ENCODE data around the gene ARMC7.

DNA sequence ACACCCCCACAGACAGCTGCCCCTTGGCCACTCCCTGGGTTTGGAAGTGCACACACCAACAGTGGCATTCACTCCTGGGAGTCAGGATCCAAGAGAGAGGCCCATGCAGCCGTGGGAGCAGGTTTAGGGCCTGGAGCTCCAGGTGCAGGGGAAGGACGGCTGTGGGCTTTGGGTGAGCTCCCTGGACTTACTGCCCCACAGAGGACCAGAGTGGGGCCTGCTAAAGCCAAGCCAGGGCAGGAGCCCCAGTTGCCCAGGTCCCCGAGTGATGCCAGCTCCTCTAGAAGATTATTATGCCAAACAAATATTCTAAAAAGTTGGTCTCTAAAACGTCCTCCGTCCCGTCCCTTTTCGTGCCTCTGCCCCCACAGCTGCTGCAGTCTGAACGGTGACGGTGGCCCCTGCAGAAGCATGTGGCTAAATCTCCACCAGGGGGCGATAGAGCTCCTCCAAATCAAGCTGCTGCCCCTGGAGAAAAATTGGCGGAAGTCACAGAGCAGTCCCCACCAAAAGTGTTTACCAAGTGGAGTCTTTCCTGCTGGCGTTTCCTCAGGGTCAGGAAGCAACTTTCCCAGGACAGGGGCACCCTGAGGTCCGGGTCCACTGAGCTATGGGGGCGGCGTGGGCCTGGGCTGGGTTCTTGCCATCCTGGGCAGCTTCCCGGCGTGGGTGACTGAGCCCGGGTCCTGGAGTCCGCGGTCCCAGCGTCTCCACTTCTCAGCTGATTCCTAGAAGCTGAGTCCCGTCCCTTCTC lies 4.2 kb downstream of the ARMC7 start:
- TF ChIP-seq, protein P1, sequence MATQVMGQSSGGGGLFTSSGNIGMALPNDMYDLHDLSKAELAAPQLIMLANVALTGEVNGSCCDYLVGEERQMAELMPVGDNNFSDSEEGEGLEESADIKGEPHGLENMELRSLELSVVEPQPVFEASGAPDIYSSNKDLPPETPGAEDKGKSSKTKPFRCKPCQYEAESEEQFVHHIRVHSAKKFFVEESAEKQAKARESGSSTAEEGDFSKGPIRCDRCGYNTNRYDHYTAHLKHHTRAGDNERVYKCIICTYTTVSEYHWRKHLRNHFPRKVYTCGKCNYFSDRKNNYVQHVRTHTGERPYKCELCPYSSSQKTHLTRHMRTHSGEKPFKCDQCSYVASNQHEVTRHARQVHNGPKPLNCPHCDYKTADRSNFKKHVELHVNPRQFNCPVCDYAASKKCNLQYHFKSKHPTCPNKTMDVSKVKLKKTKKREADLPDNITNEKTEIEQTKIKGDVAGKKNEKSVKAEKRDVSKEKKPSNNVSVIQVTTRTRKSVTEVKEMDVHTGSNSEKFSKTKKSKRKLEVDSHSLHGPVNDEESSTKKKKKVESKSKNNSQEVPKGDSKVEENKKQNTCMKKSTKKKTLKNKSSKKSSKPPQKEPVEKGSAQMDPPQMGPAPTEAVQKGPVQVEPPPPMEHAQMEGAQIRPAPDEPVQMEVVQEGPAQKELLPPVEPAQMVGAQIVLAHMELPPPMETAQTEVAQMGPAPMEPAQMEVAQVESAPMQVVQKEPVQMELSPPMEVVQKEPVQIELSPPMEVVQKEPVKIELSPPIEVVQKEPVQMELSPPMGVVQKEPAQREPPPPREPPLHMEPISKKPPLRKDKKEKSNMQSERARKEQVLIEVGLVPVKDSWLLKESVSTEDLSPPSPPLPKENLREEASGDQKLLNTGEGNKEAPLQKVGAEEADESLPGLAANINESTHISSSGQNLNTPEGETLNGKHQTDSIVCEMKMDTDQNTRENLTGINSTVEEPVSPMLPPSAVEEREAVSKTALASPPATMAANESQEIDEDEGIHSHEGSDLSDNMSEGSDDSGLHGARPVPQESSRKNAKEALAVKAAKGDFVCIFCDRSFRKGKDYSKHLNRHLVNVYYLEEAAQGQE (IDR thresholded peaks at IDR 0.05; ENCODE audit: insufficient read depth in 1 of 2, low read depth in 2 of 2, low read length in 2 of 2) = no peak
- TF ChIP-seq POLR2AphosphoS5 (IDR thresholded peaks at IDR 0.05; ENCODE audit: low read depth, low read length) (no peak), TAF1 (IDR thresholded peaks at IDR 0.05; ENCODE audit: borderline replicate concordance, insufficient read depth, low read length) (no peak; the same call in 1 of the 2 replicates), FOXP2 (optimal IDR thresholded peaks at IDR 0.05; ENCODE audit: borderline replicate concordance, extremely low read depth, extremely low read length, insufficient read depth) (no peak), SIN3A (IDR thresholded peaks at IDR 0.05; ENCODE audit: borderline replicate concordance, insufficient read depth, low read length) (no peak)
